KBM-7 (cell line): ENCODE results near the gene ZNF619.
A peak's percentile ranks its signal among the peaks of the same experiment; 100 is the strongest.
"Not testable (repeated sequence)": the region's sequence is repeated elsewhere in the genome, so short reads cannot be mapped to it uniquely, and the experiment has no call there.

ENCODE experiments used
- DNase-seq: peaks from one replicate; pipeline ENCODE4 v3.0.0-alpha.2; 2015
- in situ Hi-C: fragments of 300-500 bp; cut with MboI; formaldehyde crosslinking; loops from 2 replicates; pipeline ENCODE4 v1.14.3; 2020; ENCODE audit warnings: low sequenced_read_pairs, low pct_unique_long_range_greater_than_20kb, mixed read lengths

ZNF619 gene

DNA sequence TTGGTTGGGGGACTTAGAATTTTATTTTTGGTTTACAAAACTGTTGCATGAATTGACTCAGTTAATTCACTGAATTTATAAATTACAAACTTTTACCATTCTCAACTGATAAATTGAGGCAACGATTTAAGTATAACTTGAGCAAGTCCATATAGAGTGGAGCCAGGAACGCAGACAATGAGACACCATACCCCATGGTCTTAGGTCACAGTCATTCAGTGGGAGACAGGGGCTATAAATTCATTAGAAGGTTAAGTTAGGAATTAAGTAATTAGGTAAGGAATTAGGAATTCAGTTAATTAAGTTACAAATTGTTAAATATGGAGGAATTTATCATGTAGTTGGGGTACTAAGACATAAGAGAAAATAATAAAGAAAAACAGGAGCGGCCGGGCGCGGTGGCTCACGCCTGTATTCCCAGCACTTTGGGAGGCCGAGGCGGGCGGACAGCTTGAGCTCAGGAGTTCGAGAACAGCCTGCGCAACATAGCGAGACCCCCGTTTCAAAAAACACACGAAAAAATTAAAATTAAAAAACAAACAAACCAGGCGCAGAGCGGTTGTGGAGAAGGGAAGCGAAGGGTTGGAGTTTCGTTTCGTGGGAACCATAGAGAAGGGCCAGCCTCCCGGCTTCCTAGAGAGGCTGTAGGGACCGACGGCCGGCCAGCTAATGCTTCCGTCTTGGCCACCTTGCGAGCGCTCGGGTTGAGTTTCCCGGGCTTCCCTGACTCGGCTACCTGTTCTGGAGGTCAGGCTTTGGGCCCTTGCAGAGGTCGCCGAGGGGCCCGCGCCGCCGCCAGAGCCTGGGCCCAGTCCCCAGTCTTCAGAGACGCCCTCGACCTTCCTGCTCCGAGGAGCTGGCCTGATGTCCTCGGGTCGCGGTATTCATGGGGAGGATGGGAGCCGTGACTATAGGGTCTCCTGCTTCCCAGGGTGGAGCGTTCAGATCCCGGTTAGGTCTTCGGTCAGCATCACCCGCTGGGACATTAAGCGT is at the start of gene ZNF619:
Gene ZNF619, plus strand, starts transcription at position 645 of the 993 bp plus-strand sequence. CDS start 858 bp downstream, outside the sequence.
- DNase-seq = peak; percentile 78
- in situ Hi-C loops = no loop called here

DNA sequence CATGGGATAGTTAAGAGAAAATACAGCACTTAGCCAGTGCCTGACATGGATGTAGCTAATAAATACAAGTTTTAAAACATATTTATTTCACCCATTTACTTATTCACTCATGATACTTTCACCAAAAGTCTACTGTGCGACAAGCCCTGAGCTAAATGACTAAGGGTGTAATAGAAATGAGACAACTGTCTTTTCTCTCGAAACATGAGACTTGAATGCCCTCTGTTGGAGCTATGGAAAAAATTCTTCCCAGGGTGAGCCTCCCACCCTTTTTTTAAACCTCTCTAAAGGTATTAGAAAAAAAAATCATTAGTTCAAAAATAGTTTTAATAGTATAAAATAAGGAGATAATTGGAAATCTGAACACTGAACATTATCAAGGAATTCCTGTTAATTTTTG is 44.1 kb upstream of the ZNF619 start:
- no peak for DNase-seq
- in situ Hi-C loops = no loop called here

DNA sequence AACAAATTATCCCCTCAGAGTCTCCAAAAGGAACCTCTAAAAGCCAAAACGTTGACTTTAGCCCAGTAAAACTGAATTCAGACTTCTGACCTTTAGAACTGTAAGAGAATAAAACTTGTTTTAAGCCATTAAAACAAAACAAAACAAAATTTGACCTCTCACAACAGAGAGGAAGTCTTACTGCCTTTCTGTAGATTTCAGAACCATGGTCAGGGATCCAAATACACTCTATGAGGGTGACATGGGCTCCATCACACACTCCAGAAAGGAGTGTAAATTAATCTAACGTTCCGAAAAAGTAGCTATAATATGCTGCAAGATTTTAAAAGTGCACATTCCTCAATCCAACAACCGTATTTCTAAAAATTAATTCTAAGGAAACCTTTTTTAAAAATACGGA is 39.0 kb upstream of the ZNF619 start:
- no peak for DNase-seq
- in situ Hi-C loops = no loop called here

- no peak for DNase-seq
- in situ Hi-C loops = no loop called here
Observed at GRCh38 chr3:40445062-40445461, 31.9 kb upstream of the ZNF619 start.

DNA sequence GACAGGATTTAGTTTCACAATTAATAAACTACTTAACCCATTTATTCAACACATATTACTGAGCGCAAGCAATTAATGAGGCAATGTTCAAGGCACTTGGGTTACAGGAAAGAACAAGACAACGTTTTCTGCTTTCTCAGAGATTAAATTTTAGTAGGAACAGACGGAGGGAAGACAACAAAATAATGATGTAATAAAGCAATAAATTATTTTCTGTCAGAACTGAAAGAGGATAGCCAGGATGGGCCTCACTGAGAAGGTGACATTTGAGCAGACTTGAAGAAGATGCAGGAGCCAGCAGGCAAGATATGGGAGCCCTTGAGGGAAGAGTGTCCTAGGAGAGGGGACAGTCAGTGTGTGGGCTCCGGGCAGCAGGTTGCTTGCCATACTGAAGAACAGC is 31.0 kb upstream of the ZNF619 start:
- in situ Hi-C loops = no loop called here

DNA sequence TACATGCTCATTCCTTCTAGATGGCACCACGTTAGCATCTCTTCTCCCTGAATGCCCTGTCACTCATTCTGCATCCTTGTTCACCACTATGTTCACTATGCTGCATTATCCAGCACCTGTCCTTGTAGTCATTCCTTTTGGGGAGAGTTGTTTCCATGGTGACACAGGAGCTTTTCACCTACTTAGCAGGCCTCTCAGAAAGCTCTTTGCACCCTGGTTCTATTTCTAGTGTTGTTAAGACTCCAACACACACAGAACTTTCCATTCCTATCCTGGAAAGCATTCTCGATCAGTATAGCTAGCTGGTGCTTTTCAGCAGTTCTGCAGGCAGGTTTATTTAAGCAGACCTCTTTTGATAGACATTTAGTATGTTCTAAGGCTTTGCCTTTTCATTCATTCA is 26.5 kb upstream of the ZNF619 start:
- in situ Hi-C loops = no loop called here

More for the DNA sequence above, 31.0 kb upstream of the ZNF619 start:
- DNase-seq = no peak

GRCh38 chr3:40451551-40451950 is 25.4 kb upstream of the ZNF619 start:
- in situ Hi-C loops = no loop called here
- DNase-seq = no peak

More for the DNA sequence above, 26.5 kb upstream of the ZNF619 start:
- DNase-seq = no peak

DNA sequence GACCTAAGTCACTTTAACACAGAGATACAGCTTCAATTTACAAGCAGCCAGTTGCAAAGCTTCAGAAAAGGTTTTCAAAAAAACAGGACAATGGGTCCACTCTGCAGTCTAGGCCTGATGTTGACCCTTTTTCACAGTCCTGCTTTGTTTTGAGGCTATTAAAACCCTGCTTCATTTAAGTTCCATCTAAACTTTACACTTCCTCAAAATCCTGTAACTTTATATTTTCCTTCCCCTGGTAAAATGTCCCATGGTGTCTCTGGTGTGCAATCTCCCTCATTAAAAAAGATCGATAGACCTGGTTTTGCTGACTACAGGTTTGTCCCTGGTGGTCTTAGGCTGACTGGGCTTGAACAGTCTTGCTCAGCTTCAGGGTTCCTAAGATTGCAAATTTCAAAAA is 24.9 kb upstream of the ZNF619 start:
- in situ Hi-C loops = no loop called here

GRCh38 chr3:40452562-40452875 is 24.4 kb upstream of the ZNF619 start:
- no peak for DNase-seq
- in situ Hi-C loops = no loop called here

More for the DNA sequence above, 24.9 kb upstream of the ZNF619 start:
- DNase-seq = no peak

DNA sequence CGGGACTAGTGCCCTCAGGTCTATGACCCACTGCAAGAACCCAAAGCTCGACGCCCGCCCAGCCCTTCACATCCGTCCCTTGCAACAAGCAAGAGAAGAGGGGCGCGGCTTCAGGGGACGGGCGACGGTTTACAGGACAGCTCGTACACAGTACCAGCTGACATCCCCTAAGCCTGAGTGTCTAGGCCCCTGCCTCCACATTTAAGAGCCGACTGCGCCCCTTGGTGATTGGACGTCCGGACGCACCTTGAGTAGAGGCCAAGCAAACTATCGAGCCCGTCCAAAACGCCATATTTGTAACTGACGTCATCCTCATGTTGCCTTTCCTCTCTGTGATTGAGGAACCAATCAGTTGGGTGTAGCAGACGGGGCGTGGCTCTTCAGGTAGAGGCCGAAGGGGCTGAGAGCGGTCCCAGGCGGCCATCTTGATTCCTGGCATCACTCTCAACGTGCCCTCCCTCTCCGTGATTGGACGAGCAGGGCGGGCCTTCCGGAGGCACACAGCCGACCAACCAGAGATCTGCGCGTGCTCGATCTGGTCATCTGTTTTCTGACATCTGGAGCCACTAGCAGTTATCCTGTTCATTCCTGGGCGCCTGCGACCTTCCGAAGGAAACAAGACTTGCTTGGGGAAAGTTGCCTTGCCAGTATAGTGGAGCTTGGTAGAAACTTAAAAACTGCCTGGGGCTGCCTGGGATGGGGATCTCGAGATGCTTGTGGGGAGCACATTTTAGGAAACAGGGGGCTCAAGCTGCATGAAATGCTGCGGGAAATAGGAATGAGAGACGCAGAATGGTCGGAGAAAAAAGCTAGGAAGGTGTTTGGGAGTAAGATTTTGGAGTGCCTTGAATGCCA is 23.8 kb upstream of the ZNF619 start:
- peak; percentile 99 for DNase-seq
- in situ Hi-C loops = no loop called here

DNA sequence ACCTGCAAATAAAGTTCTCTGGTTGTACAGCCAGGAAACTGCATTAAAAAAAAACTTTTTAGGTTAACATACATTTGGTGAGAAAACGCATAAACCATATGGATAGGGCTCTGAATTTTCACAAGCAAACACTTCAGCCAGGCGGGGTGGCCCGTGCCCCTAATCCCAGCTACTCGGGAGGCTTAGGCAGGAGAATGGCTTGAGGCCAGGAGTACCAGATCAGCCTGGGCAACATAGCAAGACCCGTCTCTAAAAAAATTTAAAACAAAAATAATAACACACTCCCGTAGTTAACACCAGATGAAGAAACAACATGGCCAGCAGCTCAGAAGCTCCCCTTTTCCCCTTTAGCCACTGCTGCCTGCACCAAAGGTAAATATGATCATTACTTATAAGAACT is 23.0 kb upstream of the ZNF619 start:
- no peak for DNase-seq
- in situ Hi-C loops = no loop called here

DNA sequence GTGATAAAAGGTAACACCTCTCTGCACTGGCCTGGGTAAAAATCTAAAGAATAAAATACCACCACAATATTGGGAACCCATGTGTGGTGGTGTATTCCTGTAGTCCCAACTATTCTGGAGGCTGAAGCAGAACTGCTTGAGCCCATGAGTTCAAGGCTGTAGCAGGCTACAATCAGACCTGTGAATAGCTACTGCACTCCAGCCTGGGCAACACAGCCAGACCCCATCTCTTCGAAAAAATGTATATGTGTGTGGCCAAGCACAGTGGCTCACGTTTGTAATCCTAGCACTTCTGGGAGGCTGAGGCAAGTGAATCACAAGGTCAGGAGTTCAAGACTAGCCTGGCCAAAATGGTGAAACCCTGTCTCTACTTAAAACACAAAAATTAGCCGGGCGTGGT is 21.6 kb upstream of the ZNF619 start:
- in situ Hi-C loops = no loop called here

DNA sequence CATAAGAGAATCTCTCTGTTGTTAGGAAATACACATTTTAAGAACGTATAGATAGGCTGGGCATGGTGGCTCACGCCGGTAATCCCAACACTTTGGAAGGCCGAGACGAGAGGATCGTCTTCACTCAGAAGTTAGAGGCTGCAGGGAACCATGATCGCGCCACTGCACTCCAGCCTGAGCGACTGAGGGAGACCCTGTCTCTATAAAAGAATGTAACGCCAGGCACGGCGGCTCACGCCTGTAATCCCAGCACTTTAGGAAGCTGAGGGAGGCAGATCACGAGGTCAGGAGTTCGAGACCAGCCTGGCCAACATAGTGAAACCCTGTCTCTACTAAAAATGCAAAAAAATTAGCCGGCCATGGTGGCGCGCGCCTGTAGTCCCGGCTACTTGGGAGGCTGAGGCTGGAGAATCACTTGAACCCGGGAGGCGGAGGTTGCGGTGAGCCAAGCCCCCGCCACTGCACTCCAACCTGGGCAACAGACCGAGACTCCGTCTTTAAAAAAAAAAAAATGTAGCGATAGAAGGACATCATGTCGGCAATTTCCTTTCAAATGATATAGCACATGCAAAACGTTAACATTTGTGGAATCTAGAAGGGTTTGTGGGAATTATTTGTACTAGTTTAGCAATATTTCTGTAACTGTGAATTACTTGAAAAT is 20.5 kb upstream of the ZNF619 start:
- in situ Hi-C loops = no loop called here
- no peak for DNase-seq

More for the DNA sequence above, 21.6 kb upstream of the ZNF619 start:
- DNase-seq = no peak

- in situ Hi-C loops = no loop called here
- DNase-seq = peak; percentile 94
Observed at GRCh38 chr3:40456940-40457823, 19.7 kb upstream of the ZNF619 start, which contains the start of gene RPL14. TSS of gene RPL14 (plus strand) at chr3:40457339. CDS start at chr3:40457472, 133 bp downstream.

DNA sequence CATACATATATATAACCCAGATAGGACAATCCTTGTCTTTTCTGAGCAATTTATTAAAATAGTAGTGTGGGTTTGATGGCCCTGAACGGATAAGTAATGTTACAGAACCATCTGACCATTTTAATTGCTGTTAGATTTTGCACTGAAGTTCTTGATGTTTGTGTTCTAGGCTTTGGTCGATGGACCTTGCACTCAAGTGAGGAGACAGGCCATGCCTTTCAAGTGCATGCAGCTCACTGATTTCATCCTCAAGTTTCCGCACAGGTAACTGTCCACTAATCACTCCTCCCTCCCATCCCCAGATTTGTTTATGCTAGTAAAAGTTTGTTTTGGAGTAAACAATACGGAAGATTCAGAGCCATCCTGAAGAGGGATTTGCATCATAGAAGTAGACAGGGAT is 18.4 kb upstream of the ZNF619 start:
- in situ Hi-C loops = no loop called here
- no peak for DNase-seq

DNA sequence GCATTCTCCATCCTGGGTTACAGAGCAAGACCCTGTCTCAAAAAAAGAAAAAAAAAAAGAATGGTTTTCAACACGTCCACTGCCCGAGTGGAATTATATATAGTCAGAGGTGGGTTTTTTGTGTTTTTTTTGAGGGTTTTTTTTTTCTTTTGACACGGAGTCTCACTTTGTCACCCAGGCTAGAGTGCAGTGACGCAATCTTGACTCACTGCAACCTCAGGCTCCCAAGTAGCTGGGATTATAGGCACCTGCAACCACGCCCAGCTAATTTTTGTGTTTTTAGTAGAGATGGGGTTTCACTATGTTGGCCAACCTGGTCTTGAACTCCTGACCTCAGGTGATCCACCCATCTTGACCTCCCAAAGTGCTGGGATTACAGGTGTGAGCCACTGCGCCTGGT is 16.4 kb upstream of the ZNF619 start:
- in situ Hi-C loops, DNase-seq: not testable (repeated sequence)

DNA sequence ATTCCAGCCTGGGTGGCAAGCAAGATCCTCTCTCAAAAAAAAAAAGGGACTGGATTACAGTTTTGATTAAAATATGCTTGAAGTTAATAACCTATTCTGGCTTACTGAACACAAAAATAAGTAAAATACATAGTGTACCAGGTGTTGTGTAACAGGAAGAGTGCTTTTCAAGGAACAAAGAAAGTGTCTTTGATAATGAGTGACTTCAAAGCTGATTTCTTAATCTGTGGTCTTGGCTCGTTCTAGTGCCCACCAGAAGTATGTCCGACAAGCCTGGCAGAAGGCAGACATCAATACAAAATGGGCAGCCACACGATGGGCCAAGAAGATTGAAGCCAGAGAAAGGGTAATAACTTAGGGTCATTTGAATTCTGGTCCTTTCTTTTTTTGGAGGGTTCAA is 15.8 kb upstream of the ZNF619 start:
- DNase-seq = no peak
- in situ Hi-C loops = no loop called here

DNA sequence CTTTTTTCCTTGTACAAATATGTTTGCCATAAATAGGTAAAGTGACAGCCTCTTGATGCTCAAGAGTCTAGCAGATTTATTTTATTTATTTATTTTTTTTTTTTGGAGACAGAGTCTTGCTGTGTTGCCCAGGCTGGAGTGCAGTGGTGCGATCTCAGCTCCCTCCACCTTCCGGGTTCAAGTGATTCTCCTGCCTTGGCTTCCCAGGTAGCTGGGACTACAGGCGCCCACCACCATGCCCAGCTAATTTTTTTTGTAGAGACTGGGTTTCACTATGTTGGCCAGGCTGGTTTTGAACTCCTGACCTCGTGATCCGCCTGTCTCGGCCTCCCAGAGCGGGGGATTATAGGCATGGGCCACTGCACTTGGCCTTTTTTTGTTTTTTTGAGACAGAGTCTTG is 14.1 kb upstream of the ZNF619 start:
- in situ Hi-C loops, DNase-seq: not testable (repeated sequence)
